D721Med (cell line): ENCODE data around the gene ABHD17A.

Experiments
- DNase-seq: peaks from one replicate; pipeline ENCODE4 v3.0.0; 2011; ENCODE audit warnings: low spot score; ENCODE audit not compliant: insufficient read length
- FAIRE-seq: peaks from 2 replicates; lab custom pipeline; 2011; peaks lifted over from hg19 to GRCh38; lab: Jason Lieb, UNC
- TF ChIP-seq, protein P1 (sequence below): IDR thresholded peaks from 2 replicates; pipeline ENCODE4 v1.5.1; 2012; ENCODE audit warnings: mild to moderate bottlenecking, control low read depth; ENCODE audit not compliant: insufficient read depth; ENCODE audit errors: missing control alignments

ABHD17A gene

DNA sequence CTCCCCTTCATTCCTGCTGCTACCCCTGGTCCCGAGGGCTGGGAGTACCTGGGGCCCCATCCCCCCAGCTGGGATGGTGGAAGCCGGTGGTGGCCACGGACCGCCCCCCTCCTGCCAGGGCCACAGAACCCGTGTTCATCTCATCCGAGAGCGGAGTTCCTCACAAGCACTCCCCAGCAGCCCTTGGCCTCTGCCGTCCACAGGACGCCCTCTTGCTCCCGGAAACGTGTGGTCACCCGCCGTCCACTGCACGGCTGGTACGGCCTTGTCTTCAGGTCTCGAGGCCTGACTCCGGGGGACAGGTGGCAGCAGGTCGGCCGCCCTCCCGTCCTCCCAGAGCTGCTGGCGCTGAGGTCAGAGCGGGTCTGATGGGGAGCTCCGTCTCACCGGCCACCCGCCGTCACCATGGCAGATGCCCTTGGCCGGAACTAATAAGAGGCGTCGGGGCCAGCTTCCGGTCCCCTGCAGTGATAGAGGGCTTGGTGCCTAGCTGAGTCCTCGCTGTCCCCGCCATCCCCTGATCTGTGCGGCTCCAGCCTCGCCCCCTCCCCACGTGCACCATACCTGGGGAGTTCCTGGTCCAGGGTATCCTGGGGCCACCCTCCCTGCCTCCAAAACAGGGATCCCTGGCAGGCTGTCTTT, 39.1 kb upstream of the ABHD17A start:
- no peak for FAIRE-seq
- DNase-seq = no peak
- TF ChIP-seq, protein P1, sequence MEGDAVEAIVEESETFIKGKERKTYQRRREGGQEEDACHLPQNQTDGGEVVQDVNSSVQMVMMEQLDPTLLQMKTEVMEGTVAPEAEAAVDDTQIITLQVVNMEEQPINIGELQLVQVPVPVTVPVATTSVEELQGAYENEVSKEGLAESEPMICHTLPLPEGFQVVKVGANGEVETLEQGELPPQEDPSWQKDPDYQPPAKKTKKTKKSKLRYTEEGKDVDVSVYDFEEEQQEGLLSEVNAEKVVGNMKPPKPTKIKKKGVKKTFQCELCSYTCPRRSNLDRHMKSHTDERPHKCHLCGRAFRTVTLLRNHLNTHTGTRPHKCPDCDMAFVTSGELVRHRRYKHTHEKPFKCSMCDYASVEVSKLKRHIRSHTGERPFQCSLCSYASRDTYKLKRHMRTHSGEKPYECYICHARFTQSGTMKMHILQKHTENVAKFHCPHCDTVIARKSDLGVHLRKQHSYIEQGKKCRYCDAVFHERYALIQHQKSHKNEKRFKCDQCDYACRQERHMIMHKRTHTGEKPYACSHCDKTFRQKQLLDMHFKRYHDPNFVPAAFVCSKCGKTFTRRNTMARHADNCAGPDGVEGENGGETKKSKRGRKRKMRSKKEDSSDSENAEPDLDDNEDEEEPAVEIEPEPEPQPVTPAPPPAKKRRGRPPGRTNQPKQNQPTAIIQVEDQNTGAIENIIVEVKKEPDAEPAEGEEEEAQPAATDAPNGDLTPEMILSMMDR = no peak

DNA sequence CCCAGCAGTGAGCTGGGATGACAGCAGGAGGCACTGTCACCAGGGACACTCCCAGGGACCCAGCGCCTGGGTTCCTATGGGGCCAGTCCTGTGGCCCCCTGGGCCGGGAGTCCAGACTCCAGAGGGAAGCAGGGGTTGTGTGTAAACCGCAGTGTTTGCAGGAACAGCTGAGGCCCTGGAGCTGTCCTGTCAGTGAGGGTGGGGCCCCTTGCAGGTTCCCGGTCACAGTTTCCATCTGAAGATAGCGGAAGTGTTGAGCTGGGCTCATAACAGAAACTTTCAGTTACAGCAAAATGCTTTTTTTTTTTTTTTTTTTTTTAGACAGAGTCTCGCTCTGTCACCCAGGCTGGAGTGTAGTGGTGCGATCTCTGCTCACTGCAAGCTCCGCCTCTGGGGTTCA, 38.0 kb upstream of the ABHD17A start:
- FAIRE-seq (no peak), DNase-seq (no peak)
- TF ChIP-seq, protein P1 = no peak

DNA sequence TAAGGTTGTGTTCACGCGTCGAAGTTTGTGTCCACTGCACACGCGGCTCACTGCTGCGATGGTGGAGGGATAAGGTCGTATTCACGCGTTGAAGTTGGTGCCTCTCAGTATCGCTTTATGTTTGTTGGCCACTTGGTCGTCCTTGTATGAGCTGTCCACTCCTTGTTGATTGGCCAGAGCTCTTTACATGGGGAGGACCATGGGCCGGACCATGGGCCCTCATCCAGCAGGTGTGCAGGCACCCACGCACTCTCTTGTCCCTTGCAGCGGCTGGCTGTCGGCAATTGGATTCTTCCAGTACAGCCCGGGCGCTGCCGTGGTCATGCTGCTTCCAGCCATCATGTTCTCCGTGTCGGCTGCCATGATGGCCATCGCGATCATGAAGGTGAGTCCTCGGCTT, 37.5 kb upstream of the ABHD17A start:
- FAIRE-seq (no peak), DNase-seq (no peak)
- TF ChIP-seq, protein P1 = no peak

DNA sequence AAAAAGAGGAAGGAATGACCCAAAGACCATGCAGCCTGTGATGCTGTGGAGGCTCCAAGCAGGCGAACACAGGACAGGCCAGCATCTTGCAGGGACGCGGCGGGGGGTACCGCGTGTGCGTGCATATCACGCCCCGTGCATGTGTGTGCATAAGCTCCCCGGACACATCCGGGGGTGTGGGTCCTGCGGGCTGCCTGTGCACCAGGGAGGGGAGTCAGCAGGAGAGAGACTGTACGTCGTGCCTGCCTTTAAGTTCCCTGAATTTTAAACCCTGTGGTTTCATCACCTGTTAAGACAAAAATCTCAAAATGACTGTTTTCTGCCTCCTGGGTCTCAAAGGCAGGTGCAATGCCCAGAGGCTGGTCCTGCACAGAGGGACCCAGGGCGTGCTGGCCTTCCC, 36.5 kb upstream of the ABHD17A start:
- DNase-seq (no peak), FAIRE-seq (no peak)

DNA sequence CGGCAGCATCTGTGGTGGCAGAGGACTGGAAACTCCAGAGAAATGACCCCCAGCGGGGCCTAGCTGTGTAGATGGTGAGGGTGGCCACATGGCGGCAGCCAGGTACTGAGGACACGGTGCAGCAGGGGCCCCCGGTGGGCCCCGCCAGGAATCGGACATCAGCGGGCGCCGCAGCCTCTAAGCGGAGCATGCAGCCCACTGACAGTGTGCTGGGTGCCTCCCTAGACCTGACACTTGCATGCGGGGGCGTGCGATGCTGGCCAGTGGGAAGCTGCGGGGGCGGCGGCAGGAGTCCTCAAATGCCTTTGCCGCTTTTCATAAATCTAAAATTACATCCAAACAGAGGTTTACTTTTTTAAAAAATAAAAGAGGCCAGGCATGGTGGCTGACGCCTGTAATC, 36.0 kb upstream of the ABHD17A start:
- no peak for FAIRE-seq
- no peak for DNase-seq
- TF ChIP-seq, protein P1 = no peak

More for the DNA sequence above, 36.5 kb upstream of the ABHD17A start:
- TF ChIP-seq, protein P1 = no peak

GRCh38 chr19:1920644-1921043, 35.3 kb upstream of the ABHD17A start:
- FAIRE-seq = no peak
- TF ChIP-seq, protein P1 = no peak
- DNase-seq = no peak

DNA sequence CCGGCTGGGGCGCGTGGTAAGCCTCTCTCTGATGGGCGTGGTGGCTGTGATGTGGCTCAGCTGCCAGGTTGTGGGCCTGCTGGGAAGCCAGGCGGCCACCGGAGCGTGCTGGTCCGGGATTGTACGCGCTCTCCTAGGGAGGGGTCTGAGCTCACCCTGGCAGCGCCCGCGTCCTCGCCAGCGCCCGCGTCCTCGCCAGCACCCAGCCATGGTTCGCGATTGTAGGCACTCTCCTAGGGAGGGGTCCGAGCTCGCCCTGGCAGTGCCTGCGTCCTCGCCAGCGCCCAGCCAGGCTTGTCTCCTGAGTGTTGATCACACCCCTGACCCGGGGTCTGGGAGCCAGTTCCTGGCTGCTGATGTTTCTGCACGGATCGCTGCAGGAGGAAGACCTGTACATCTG, 33.7 kb upstream of the ABHD17A start:
- DNase-seq = no peak
- TF ChIP-seq, protein P1 = no peak
- FAIRE-seq = no peak
